Fibroblast of skin of back (primary cell): ENCODE measurements around the gene TSPAN11.
A peak's percentile ranks its signal among the peaks of the same experiment; 100 is the strongest.
"Not testable (repeated sequence)": the region's sequence is repeated elsewhere in the genome, so short reads cannot be mapped to it uniquely, and the experiment has no call there.

Experiments
- DNase-seq: peaks from one replicate; pipeline ENCODE4 v3.0.0-alpha.2; 2013

TSPAN11 gene

DNA sequence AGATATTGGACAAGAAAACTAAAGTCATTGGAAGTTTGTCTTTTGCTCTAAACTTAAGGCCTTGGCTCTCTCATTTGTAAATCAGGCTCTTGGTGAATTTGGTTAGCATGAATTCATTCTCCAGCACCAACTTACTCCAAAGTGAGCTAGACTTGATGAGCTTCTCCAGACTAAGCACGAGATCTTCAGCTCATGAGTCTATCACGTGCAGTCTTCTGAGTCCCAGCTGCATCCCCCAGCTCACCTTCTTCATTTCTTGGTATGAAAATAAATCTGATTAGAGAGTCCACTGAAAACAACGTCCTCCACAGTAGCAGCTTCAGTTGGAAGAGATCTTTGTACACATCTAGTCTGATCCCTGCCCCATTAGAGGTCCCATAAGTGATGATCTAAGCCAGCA is 94.6 kb downstream of the TSPAN11 start:
- no peak for DNase-seq

DNA sequence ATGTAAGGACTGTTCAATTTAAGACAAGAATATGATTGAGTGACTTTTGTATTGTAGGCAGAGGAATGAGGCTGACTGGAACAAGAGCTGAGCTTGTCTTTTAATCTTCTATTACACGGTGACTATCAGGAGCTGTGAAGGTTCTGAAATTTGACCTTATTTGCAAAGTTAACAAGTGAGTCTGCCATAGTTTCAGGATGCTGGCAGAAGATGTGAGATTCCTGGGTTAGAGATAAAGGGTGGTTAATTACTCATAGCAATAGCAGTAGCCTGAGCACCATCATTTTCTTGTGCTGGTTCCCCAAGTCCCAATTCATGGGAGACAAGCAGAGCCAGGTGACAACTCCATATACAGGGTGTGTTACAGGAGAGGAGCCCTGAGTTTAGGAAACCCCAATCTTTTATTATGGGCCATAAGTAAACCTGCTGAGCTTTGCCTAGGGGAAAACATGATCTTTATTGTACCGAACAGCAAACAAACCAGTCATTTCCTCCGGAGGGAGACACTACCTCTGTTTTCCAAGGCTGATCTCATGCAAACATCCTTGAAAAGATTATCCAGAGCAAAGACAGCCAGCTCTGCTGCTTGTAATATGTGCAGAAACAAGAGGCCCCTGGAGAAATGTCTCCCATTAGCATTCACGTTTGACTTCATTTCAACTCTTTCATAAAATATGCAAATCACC is 95.4 kb downstream of the TSPAN11 start:
- DNase-seq = no peak

DNA sequence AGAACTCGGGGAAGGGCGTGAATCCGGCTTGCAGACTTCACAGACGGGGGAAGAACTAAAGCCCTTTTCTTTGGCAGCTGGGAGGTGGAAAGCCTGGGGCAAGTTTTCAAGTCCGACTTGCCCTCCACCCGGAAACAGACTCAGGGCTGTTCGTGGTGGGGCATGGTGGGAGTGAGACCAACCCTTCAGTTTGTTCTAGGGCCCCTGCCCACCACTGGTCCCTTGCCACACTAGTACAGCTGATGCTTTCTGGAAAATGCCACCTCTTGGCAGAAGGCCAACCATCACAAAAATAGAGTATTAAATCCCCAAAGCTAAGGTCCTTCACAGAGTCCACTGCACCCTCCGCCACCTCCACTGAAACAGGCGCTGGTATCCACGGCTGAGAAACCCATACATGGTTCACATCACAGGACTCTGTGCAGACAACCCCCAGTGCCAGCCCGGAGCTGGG is 96.8 kb downstream of the TSPAN11 start:
- no peak for DNase-seq

DNA sequence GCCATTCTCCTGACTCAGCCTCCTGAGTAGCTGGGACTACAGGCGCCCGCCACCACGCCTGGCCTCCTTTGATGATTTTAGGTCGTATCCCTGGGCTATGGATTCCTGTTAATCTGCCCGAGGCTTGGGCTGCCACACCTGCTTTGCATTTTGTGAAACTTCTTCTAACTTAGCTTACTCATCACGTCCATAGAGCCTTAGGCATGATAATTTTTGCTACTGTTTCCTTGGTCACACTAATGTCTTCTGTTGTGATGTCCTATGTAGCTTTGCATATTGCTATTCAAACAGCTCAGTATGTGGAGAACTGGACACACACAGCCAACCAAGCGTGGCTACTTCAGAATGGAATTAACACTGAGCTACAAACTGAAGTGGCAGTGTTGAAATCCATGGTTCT is 99.7 kb downstream of the TSPAN11 start:
- no peak for DNase-seq

DNA sequence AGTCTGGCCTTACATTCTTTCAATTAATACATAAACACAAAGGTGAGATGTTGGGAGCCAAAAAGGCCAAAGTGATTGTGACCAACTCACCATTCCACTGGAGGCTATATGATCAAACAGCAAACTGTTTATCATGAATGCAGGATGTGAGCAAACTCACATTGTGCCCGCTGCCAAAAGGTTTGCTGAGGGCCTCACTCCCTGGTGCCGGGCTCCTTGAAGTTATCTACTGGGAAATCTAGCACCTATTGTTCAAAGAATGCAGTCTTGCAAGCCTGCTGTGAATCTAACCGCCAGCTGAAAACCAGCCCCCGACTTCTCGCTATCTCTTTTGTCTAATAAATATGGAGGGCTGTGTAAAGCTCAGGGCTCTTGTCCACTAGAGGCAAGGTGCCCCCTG is 100.5 kb downstream of the TSPAN11 start:
- not testable (repeated sequence) for DNase-seq

DNA sequence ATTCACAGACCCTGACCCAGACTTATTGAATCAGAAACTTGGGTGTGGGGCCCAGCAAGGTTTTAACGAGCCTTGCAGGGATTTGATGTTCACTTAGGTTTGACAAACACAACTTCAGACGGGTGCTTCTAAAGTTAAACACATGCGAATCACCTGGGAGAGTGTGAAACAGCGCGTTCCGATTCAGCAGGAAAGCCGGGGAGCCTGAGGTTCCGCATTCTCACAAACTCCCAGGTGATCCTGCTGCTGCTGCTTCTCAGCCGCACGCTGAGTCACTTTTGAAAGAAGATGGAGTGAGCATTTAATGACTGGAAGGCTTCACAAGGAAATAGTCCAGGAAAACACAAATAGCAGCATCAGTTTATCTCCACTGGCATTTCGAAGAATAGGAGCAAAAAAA is 102.9 kb downstream of the TSPAN11 start:
- no peak for DNase-seq

DNA sequence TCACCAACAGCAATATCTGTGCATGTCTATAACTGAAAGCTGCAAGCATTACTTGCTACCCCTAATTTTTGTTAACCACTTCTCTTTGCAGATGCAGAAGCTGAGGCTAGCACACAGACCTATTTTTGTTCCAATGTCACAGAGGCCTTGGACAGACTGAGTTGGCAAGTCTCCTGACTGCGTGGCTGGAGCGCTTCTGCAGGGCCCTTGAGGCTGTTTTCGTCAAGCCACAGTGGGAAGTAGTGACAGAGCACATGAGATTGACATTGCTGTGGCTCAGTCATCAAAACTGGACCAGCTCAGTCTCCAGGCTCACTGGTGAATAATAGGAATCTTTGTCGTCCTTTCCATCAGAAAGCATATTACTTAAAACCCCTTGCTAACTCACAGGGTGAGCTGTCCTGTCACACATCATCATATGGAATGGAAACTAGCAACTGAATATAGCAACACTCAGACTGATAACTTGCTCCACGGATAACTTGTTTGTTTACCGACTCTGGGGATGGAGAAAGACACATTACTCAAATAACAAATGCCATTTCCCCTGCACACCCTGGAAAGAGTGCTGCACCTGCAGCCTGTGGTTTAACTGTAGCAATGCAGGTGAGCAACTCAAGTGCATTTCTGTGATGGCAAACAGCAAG is 103.5 kb downstream of the TSPAN11 start:
- no peak for DNase-seq

DNA sequence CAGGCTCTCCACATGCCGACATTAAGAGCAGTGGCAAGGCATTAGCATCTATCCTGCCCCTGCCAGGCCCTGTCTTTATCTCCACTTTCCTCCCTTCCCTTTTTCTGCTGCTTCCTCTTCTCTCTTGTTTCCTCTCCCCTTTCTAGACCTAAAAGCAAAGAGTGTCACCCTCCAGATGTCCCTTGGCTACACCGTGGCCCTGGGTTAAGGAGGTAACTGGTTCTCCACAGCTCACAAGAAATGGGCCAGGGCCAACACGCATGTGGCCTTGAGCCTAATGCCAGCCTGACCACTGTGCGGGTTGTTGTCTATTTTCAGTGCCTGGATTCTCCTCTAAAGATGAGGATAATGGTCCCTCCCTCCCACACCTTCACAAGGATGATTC is 105.4 kb downstream of the TSPAN11 start:
- DNase-seq = no peak

DNA sequence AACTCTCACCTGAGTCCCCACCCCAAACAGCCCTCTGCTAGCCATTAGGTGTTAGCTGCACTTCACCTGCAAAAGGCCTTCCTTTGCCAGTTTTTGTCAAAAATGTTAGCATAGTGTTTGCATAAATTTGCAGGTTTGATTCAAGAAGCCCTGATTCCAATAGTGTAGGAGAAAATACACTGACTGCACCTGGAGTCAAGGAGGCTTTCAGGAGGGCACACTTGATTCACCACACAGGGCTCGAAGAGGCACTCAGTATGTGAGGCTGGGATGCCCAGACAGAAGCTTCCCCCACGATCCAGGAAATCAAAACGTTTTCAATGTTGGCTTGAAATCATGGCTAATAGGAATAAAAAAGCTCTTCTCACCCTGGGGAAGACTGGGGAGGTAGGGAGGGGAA is 106.6 kb downstream of the TSPAN11 start:
- DNase-seq = no peak

DNA sequence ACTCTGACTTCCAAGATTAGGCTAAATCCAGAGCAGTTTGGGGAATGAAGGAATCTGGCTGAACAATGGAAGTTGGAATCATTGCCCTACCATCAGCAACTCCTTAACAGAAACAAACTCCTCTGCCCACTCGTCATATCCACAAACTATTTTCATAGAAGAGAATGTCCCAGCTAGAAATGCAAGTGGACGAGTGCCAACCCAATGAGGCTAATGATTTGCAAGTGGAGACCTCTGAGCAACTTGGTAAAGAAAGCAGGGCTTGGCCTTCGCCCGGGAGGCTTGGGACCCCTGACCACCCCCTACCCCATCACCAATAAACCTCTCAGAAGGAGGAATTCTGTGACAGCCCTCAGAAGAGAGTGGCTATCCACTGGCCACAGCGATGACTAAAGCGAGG is 107.1 kb downstream of the TSPAN11 start:
- DNase-seq = no peak

DNA sequence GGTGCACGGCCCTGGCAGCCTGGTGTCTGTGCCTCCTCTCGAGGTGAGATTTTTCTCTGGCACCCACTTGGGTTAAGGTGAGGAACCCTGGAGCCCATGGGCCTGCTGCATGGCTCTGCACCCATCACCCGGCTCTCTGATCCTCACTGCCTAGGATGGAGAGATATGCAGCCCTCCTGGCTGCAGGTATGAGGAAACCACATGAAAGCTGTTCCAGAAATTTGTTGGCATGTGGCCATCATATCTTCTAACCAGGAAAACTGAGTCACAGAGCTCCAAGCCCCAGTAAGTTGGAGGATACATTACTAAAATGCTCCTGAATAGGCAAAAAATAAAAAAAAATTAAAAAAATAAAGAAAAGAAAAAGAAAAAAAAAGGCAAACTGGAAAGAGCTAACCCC is 107.8 kb downstream of the TSPAN11 start:
- no peak for DNase-seq

DNA sequence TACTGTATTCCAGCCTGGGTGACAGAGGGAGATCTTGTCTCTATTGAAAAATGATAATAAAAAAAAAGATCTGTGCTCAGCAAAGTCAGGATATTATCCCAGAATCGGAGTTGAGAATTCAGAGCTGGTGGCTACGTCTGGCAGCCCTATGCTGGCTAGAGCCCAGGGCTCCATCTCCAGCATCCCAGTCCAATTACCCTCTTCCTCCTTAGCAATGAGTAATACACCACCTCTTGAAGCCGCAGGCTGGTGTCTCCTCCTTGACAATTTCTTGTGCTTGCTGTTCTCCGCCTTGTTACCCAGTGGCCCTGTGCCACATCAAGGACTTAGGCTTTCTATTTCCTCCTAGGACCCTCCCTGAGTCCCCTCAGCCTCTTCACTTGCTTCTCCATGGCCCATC is 108.7 kb downstream of the TSPAN11 start:
- no peak for DNase-seq

DNA sequence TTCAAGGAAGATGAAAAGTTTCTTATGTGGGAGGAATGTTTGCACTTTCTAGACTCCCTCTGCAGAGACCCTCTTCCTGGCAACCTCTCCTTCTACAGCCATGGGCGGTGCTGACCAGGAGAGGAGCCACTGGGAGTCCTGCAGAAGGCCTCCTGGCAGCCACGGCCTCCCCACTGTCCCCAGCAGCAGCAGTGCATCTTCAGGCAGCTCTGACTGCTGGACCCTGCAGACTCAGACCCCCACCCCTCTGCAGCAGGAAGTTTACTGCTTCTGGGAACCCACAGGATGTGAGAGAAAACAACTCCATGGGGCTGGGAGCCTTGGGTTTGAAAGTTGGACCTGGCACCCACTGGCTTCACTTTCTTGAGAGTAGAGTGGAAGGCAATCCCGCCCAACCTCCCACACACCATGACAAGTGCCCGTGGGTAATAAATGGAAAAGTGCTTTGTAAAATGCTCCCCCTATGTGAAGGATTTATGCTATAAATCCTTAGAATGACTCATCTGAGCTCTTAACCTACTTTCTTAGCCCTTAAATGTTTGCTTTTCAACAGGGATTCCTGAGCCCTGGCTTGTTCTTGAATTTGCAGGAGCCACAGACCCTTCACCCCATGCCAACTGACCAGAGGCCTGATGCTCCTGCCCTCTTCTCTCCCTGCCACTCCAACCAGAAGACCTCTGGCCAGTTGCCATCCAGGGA is 109.6 kb downstream of the TSPAN11 start:
- DNase-seq = peak; percentile 12

DNA sequence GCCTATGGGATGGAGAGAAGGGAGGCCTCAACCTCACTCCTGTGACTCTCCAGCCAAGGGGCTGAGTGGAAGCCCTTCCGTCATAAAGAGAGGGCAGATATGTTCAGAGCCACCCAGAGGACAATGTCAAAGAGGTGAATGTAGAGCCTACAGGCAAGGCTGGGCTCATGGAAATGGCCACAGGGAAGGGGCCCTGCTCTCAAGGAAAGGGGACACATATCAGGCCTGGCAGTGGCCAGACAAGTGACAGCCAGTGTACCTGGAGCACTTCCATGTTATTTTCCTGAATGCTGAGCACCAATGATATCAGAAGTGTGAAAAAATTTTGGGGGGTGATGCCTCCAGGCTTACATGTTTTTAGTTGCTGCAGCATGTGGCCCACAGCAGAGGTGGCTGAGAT is 110.5 kb downstream of the TSPAN11 start:
- no peak for DNase-seq

DNA sequence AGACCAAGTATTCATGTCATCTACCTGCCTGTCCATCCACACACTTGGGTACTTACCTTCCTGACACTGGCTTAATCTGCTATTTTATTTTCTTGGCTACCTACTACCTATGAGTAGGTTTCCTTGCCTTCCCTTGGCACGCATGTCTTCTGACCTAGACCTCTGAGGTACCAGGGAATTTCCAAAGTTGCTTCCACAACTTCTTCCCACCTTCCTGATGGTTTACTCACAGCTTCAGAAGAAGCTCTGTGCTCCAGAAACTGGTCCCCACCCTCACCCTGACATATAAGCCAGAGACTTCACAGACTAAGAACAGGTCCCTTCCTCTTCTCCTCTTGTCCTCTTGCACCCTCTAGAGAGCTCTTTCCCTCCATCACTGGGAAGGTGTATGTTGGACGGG is 111.4 kb downstream of the TSPAN11 start:
- no peak for DNase-seq

DNA sequence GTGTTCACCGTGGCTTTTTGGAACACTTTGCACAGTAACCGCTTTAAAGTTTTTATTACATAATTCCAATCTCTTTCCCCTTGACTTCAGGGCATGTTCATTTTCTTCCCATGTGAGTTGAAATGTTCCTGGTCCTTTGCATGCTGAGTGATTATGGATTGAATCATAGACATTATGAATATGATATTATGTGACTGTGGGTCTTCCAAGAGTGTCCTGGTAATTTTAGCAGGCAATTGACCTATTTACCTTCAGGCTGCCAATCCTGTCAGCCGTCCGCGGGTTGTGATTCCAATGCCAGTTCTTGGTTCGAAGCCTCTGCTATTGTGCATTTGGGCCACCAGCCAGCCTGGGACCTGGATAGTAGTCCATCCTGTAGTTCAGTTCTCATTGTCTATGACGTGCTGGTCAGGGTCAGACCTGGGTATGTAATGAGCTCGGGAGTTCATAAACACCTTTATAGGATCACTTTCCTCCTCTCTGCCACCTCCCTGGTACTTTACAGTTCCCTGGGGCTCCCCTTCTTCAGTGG is 114.6 kb downstream of the TSPAN11 start:
- DNase-seq = no peak
